ENCODE measurements around the gene NEURL1B. TPM values are rescaled to one million over a fixed set of nuclear protein-coding genes. Genes with fewer than 3 reads are reported as not detected.
"Not testable (repeated sequence)": the region's sequence is repeated elsewhere in the genome, so short reads cannot be mapped to it uniquely, and the experiment has no call there.

NEURL1B gene
- polyA plus RNA-seq, 6 donors from 2014 or later, result not detected

DNA sequence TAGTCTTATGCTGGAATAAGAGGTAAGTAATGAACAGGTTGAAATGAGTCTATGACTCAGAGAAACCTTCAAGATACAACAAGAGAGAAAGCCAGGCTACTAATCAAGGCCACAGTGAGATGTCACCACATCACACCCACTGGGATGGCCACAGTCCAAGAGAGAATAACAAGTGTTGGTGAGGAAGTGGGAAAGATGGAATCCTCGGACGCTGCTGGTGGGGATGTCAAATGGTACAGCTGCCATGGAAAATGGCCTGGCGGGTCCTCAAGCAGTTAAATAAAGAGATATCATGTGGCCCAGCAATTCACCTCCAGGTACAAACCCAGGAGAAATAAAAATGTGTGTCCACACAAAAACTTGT, 41.9 kb upstream of the NEURL1B start:
- no peak overlapping the region for H3K4me3 Mint-ChIP-seq
- DNase-seq (no peak), ATAC-seq (ENCODE audit: low read depth in 2 of 2) (no peak)
- peaks cover 0 to 11% (median 0%) of the 10 kb centered on the region in 7 donors for H3K9me3 Mint-ChIP-seq
- peaks cover 0 to 5% (median 3%) of the 10 kb centered on the region in 3 donors for H3K4me1 Mint-ChIP-seq
- H3K36me3 Mint-ChIP-seq, result no peaks in the 10 kb centered on the region
- H3K27ac Mint-ChIP-seq, result no peak overlapping the region
- peaks cover 5 to 26% (median 16%) of the 10 kb centered on the region in 3 donors for H3K27me3 Mint-ChIP-seq

DNA sequence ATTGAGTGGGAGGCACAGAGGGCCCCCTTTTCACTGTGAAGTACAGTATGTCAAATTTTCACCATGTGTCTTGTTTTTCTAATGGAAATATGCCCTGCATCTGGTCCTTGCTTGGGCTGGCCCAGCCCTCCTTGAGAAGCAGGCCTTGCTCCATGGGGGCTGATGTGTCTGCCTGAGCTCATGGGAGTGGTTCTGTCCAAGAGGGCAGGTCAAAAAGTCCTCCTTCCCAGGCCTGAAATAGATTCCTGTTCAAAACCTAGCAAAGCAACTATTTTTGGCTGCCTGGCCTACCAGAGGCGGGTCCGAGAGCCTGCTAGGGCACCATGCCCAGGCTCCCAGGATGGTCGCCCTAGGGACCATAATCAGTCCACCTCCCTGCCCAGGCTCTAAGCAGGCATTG, 40.5 kb upstream of the NEURL1B start:
- H3K36me3 Mint-ChIP-seq, result no peaks in the 10 kb centered on the region
- H3K27ac Mint-ChIP-seq, result no peak overlapping the region
- H3K9me3 Mint-ChIP-seq, result peaks cover 0 to 11% (median 0%) of the 10 kb centered on the region in 7 donors
- DNase-seq (no peak), ATAC-seq (ENCODE audit: low read depth in 2 of 2) (no peak)
- H3K27me3 Mint-ChIP-seq, result peaks cover 5 to 19% (median 9%) of the 10 kb centered on the region in 3 donors
- peaks cover 0 to 5% (median 3%) of the 10 kb centered on the region in 3 donors for H3K4me1 Mint-ChIP-seq
- no peak overlapping the region for H3K4me3 Mint-ChIP-seq

DNA sequence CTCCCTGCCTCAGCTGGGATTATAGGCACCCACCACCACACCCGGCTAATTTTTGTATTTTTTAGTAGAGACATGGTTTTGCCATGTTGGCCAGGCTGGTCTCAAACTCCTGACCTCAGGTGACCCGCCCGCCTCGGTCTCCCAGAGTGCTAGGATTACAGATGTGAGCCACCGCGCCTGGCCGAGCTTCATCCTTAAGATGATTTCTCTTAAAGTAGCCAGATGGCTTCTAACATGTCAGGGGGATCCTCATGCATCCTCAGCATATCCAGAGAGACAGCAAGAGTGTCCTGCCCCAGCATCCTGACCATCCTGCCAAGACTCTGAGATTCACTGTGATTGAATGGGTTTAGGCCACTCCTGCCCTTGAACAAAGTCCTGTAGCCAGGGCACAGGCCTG, 39.5 kb upstream of the NEURL1B start:
- not testable (repeated sequence) for H3K4me3 Mint-ChIP-seq; H3K36me3 Mint-ChIP-seq; DNase-seq; H3K4me1 Mint-ChIP-seq; ATAC-seq (ENCODE audit: low read depth in 2 of 2); H3K27ac Mint-ChIP-seq
- H3K9me3 Mint-ChIP-seq, result peaks cover 0 to 10% (median 5%) of the 10 kb centered on the region in 7 donors
- H3K27me3 Mint-ChIP-seq, result peaks cover 5 to 23% (median 15%) of the 10 kb centered on the region in 3 donors

DNA sequence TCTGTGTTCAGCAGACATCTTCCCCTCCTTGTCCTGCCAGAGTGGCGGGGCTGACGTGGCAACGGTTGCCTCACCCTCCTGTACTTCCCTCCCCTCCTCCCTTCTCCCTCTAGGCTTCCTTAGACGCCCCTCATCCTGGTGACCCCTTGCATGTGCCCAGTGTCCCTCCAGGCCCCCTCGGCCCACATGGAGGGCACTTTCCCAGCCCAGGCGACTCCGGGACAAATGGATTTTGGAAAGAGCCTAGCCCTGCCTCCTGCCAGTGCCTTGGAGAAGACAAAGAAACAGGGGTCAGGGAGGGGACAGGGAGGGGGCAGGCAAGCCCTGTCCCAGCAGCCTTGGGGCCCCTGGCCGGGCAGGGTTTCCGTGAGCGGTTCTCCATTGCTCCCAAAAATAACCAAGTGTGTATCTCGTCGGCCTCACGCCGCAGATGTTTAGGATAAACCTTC, 38.3 kb upstream of the NEURL1B start:
- Mint-ChIP-seq H3K27me3 (peaks cover 1 to 29% (median 27%) of the 10 kb centered on the region in 3 donors), H3K9me3 (peaks cover 0 to 16% (median 6%) of the 10 kb centered on the region in 7 donors), H3K36me3 (no peaks in the 10 kb centered on the region), H3K4me1 (no peaks in the 10 kb centered on the region), H3K27ac (no peak overlapping the region), H3K4me3 (no peak overlapping the region)
- DNase-seq (no peak), ATAC-seq (ENCODE audit: low read depth in 2 of 2) (no peak)

DNA sequence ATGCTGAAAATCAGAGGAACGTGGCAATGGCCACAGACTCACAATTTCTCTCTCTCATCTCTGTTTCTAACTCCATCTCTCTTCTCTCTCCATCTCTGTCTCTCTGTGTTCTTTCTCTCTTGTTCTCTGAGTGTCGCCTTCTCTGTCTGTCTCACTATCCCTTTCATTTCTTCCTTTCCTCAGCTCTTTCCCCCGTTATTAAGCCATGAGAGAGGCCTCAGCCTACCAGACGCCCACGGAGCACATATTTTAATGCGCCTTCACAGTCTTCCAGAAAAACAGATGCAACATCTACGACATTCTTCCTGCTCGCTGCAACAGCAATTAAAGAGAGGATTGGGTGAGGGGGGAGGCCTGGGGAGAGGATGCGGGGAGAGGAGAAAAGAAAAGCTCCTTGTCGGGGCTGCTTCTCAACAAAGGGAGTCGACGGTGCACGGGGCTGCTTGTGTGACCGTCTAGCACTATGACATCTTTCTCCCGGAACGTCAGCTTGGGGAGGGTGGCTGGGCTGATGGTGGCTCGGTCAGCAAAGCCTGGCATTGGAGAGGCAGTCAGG, 37.7 kb upstream of the NEURL1B start:
- DNase-seq (no peak), ATAC-seq (ENCODE audit: low read depth in 2 of 2) (no peak)
- Mint-ChIP-seq H3K36me3 (no peaks in the 10 kb centered on the region), H3K4me1 (no peaks in the 10 kb centered on the region), H3K27me3 (peaks cover 3 to 33% (median 31%) of the 10 kb centered on the region in 3 donors), H3K4me3 (no peak overlapping the region), H3K27ac (no peak overlapping the region), H3K9me3 (peaks cover 0 to 16% (median 6%) of the 10 kb centered on the region in 7 donors)

DNA sequence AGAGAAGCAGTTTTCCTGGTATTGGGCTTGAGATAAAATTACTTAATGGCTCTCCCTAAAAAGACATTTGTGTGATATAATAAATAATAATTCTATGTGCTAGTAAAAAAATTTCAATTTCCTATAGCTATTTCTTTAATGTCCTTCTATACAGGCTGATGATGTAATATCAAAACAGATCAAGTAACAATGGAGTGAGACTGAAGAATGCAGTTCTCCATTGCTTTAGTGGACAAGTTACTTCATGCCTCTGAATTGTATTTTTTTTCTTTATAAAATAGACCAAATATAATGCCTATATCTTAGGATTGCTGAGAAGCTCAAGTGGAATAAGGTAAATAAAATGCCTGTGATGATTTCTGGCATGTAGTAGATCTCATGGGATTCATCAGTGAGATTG, 35.6 kb upstream of the NEURL1B start:
- Mint-ChIP-seq H3K36me3 (no peaks in the 10 kb centered on the region), H3K4me3 (no peak overlapping the region), H3K27me3 (peaks cover 3 to 38% (median 32%) of the 10 kb centered on the region in 3 donors), H3K27ac (no peak overlapping the region), H3K4me1 (no peaks in the 10 kb centered on the region), H3K9me3 (peaks cover 2 to 16% (median 6%) of the 10 kb centered on the region in 7 donors)
- DNase-seq (no peak), ATAC-seq (ENCODE audit: low read depth in 2 of 2) (no peak)

DNA sequence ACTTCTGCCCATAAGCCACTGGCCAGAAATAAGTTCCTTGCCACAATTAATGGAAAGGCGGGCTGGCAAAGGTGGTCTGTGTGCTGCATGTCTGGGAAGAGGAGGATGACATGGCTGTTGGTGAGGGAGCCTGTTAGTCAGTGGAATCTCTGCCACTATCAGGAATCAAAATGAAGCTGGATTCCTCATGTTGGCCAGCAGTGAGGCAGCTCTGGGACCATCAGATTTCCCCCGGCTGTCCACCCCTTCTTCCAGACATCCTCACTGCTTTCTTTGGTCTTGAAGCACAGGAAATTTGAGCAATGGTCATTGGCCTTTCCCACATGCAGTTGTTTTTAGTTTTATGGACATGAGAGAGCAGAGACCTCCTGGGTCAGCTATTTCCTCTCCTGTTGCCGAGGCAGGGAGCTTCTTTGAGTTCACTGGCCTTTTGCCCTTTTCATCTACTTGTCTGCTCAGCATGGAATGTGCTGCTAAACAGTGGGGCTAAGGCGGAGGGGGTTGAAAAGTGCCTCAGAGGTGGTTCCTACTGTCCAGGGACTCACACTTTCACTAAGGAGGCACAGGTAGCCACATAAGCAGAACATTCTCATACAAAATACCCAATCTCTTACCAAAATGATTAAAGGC, 34.8 kb upstream of the NEURL1B start:
- no peaks in the 10 kb centered on the region for H3K4me1 Mint-ChIP-seq
- H3K36me3 Mint-ChIP-seq, result no peaks in the 10 kb centered on the region
- H3K4me3 Mint-ChIP-seq, result no peak overlapping the region
- H3K27me3 Mint-ChIP-seq, result peaks cover 3 to 39% (median 38%) of the 10 kb centered on the region in 3 donors
- H3K27ac Mint-ChIP-seq, result no peak overlapping the region
- ATAC-seq (ENCODE audit: low read depth in 2 of 2) (no peak), DNase-seq (no peak)
- peaks cover 2 to 16% (median 6%) of the 10 kb centered on the region in 7 donors for H3K9me3 Mint-ChIP-seq

DNA sequence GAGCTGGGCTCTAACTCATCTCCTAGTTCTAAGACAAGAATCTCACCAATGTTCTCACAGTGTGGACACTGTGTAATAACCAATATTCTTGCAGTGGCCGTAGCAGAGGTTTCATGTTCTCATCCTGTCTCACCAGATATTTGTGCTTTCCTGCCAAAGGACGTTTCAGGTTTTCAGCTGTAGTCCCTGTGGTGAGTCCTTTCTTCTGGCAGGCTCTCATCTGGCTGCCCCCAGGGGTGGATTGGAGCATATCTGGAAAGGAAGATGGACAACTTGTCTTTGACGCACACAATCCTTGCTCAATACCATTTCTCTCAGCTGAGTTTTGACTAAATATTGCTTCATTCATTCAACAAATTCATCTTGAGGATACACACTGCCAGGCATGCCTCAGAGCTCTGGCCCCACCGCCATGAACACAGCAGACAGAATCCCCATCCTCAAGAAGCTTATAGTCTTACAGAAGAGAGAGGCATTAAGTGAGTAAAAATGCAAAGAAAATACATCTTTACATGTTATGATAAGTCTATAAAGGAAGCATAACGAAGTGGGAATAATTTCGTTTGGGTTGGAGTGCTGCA, 33.8 kb upstream of the NEURL1B start:
- Mint-ChIP-seq H3K27me3 (peaks cover 3 to 39% (median 37%) of the 10 kb centered on the region in 3 donors), H3K4me1 (no peaks in the 10 kb centered on the region), H3K27ac (no peak overlapping the region), H3K36me3 (no peaks in the 10 kb centered on the region), H3K9me3 (peaks cover 2 to 18% (median 6%) of the 10 kb centered on the region in 7 donors), H3K4me3 (peak overlapping the region in 1 of 8 donors; percentile 23)
- ATAC-seq (ENCODE audit: low read depth in 2 of 2) (no peak), DNase-seq (no peak)

DNA sequence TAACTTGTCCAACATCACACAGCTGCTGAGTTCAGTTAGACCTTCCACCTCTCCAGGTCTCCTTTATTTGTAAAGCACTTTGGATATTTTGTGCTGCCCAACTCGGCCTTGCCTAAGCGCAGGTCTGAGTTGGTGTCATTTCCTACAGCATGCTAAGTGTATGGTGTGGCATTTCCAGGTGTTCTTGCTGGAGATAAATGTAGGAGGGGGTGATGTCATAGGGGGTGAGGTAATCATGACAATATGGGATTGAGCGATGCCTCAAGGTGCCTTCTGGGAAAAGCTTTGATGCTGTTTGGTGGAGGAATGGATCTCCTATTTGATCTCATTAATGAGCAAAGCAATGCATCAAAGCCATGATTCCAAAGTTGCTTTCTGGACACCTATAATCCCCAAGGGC, 32.3 kb upstream of the NEURL1B start:
- H3K27ac Mint-ChIP-seq, result no peak overlapping the region
- H3K27me3 Mint-ChIP-seq, result peaks cover 3 to 29% (median 24%) of the 10 kb centered on the region in 3 donors
- H3K9me3 Mint-ChIP-seq, result peaks cover 2 to 33% (median 6%) of the 10 kb centered on the region in 7 donors
- DNase-seq, result no peak
- H3K4me3 Mint-ChIP-seq, result no peak overlapping the region
- ATAC-seq (ENCODE audit: low read depth in 2 of 2), result no peak
- no peaks in the 10 kb centered on the region for H3K36me3 Mint-ChIP-seq
- H3K4me1 Mint-ChIP-seq, result peaks cover 0 to 2% (median 0%) of the 10 kb centered on the region in 3 donors

DNA sequence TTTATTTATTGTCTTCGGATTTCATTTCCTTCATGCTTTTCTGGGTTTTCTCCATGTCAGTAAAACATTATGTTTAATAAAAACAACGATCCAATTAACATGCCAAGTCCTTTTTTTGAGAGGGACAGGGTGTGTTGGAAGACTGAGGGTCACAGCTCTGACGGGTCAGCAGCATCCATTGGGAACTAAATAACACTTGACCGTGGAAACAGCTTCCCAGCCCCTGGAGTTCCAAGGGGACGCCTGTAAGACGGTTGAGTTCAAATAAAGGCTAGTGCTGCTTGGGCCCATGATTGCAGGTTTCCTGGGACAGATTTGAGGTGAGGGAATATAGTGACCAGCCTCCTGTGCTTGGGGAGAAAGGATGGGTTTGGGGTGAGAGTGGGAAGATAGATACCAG, 30.4 kb upstream of the NEURL1B start:
- peaks cover 6 to 19% (median 11%) of the 10 kb centered on the region in 3 donors for H3K4me1 Mint-ChIP-seq
- peak overlapping the region in 1 of 6 donors; percentile 28 for H3K27ac Mint-ChIP-seq
- peaks cover 3 to 29% (median 19%) of the 10 kb centered on the region in 3 donors for H3K27me3 Mint-ChIP-seq
- H3K4me3 Mint-ChIP-seq, result no peak overlapping the region
- no peak for DNase-seq
- peaks cover 5 to 49% (median 9%) of the 10 kb centered on the region in 7 donors for H3K9me3 Mint-ChIP-seq
- ATAC-seq (ENCODE audit: low read depth in 2 of 2), result no peak
- H3K36me3 Mint-ChIP-seq, result peaks cover 0 to 8% of the 10 kb centered on the region in 2 donors

DNA sequence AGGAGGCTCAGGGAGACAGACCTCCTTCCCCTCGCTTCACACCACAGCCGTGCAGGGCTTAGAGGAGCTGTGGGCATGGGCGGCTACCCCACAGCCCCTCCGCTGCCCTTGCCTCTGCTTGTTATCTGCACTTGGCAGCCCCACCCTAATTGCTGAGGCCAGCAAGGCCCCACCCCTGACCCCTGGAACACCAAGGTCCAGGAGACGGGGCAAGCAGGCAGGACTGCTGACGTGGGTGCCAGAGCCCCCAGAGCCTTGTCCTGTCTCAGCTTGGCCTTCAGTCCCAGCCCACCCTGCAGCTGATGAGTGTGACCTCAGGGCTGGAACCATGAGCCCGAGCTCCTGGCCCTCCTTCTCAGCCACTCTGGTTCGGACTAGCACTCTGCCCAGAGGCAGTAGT, 29.1 kb upstream of the NEURL1B start:
- peaks cover 6 to 22% (median 11%) of the 10 kb centered on the region in 3 donors for H3K4me1 Mint-ChIP-seq
- H3K36me3 Mint-ChIP-seq, result peaks cover 0 to 8% of the 10 kb centered on the region in 2 donors
- H3K27me3 Mint-ChIP-seq, result peaks cover 3 to 20% (median 14%) of the 10 kb centered on the region in 3 donors
- no peak for ATAC-seq (ENCODE audit: low read depth in 2 of 2)
- DNase-seq, result no peak
- H3K9me3 Mint-ChIP-seq, result peaks cover 3 to 45% (median 8%) of the 10 kb centered on the region in 7 donors
- H3K27ac Mint-ChIP-seq, result no peak overlapping the region
- H3K4me3 Mint-ChIP-seq, result no peak overlapping the region

DNA sequence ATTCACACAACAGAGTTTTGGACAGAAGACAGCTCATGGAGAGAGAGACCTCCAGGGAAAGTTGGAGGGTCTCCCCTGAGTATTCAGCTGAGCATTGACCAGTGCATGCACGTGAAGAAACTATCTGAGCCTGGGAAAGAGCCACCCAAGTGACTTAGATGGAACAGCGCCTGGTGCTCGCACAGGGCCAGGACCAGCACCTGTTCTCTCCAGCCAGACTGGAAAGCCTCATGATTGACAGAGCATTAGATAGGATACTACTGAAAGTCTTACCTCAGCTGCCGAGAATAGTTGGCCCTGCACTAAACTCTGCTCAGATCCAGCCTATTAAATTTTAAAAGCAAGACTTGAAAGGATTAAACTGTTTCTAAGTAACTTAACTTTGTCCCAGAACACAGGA, 28.3 kb upstream of the NEURL1B start:
- ATAC-seq (ENCODE audit: low read depth in 2 of 2) (no peak), DNase-seq (no peak)
- H3K27me3 Mint-ChIP-seq, result peaks cover 2 to 12% (median 9%) of the 10 kb centered on the region in 3 donors
- H3K9me3 Mint-ChIP-seq, result peaks cover 2 to 40% (median 8%) of the 10 kb centered on the region in 7 donors
- peaks cover 0 to 8% of the 10 kb centered on the region in 2 donors for H3K36me3 Mint-ChIP-seq
- H3K4me1 Mint-ChIP-seq, result peaks cover 6 to 22% (median 11%) of the 10 kb centered on the region in 3 donors
- no peak overlapping the region for H3K4me3 Mint-ChIP-seq
- peak overlapping the region in 1 of 6 donors; percentile 86 for H3K27ac Mint-ChIP-seq

DNA sequence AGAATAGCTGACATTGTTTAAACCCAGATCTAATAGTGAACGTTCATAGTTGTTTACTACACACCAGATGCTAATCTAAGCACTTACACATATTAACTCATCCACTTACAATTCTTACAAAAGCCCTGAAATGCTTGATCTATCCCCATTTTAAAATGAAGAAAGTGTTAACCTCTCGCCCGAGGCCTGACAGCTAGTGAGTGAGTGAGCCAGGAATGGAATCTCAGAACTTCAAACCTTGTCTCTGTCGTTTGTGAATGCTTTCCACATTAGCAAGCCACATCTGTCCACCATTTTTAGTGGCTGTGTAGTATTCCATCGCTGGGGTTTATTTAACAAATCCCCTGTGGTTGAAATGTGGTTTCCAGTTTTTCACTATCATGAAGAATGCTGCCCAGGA, 24.9 kb upstream of the NEURL1B start:
- no peak for DNase-seq
- Mint-ChIP-seq H3K4me1 (peaks cover 6 to 22% (median 11%) of the 10 kb centered on the region in 3 donors), H3K4me3 (no peak overlapping the region), H3K27ac (no peak overlapping the region), H3K27me3 (peaks cover 0 to under 1% (median 0%) of the 10 kb centered on the region in 3 donors), H3K36me3 (peaks cover 0 to 8% of the 10 kb centered on the region in 2 donors), H3K9me3 (peaks cover 0 to 40% (median 8%) of the 10 kb centered on the region in 7 donors)
- ATAC-seq (ENCODE audit: low read depth in 2 of 2), result no peak
